Measurements from ENCODE around the gene NOS1AP.

Gene NOS1AP

DNA sequence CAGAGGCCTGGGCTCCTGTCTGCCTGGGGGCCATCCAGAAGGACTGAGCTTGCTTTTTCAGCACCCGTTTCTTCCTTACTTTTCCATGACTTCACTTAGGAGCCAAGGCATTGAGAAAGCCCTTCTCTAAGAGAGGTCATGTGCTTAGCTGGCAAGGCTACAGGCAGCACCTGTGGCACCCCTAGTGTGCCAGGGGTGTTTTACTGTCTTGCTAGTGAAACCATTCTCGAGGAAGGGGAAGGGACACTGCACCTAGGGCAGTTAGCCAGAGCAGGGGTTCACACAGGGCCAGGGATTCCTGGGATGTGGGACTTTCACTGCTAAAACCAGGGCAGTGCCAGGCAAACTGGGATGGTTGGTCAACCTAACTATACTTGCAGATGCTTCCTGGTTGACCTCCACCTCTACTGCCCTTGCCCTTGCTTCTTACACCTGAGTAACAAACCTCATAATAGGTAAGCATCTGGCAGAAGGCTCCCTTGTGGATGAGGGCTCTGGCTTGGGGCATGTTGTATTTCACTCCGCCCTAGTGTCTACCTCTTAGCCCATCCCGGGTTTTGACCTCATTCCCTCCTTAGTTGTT is 69.2 kb downstream of the NOS1AP start:
- DNase-seq (ENCODE audit: low spot score), result no peak

DNA sequence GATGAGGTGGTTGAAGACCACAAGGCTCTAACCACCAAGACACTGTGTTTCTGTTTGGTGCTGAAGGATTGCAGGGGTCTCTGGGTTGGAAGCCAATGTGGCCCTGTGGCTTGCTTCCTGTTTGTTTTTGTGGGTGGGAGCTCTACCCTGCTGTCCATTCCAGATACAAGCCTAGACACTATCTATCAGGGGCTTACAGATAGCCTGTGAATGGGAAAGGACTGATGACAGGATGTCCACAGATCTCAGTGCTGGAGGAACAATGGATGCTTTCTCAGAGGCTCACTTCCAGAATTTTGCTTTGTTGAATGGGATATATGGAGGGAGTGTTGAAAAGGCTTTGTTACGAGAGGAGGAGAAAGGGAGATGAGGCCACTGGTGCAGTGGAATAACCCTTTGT is 69.7 kb downstream of the NOS1AP start:
- DNase-seq (ENCODE audit: low spot score), result no peak

DNA sequence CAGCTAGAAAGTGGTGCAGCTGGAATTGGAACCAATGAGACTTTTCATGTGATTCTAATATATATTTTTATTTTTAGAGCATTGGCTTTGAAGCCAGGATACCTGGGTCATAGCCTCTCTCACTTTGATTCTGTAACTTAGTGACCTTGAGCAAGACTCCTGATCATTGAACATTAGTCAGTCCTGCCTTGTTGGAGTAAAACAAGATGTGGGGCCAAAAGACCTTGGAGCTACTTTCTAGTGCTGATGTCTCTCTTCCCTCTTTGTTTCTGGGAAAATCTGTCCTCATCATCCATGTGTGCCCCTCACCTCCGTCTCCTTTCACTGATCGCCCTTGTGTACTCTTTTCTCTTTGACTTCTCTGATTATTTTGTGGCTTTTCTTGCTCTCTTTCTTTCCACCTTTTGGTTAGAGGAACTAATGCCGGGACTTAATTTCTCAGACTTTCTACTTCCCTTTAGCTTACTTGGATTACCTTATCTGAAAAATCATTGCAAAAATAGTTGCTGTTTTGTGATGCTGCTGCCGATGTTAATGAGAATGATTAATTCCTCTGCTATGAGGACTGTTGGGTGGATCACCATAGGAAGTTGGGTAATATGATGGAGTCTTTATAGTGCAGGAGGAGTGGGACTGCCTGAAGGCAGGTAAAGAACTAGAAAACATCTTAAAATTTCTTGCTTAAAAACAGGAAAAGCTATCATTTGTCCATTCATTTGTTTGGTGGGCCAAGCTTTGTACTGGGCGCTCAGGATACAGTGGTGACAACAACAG is 72.0 kb downstream of the NOS1AP start:
- DNase-seq (ENCODE audit: low spot score), result peak; percentile 70

DNA sequence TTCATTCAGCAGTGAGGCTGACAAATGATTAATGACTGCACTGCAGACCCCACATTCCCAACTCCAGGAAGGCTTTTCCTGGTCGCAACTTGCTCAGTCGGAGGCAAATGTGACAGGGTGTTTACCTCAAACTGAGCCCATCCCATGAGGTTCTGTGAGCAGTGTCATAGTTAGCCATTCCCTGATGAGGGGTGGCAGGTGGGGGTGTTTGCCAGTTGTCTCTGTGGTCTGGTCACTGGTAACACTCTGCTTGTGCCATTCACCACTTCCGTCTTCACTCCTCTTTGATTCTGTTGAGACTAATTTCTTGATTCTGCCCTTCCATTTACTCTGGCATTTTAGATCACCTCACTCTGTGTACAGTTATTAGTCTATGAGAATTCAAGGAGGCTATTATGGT is 73.5 kb downstream of the NOS1AP start:
- DNase-seq (ENCODE audit: low spot score), result no peak

DNA sequence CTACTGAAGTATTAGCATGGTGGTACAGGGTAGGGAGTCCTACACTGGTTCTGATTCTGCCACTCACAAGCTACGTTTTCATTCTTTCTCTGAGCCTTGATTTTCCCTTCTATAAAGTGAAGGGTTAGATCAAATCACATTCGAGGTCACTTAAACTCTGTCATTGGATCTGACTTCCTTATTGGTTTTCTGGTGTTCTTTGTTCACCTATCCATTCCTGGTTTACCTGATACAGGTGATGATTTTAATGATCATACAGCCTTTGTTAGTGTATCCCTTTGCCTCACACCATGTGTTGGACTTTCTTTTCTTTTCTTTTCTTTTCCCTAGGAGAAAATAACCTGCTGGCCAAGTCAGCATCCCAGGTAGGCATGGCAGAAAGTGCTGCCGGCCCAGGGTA is 74.8 kb downstream of the NOS1AP start:
- no peak for DNase-seq (ENCODE audit: low spot score)

DNA sequence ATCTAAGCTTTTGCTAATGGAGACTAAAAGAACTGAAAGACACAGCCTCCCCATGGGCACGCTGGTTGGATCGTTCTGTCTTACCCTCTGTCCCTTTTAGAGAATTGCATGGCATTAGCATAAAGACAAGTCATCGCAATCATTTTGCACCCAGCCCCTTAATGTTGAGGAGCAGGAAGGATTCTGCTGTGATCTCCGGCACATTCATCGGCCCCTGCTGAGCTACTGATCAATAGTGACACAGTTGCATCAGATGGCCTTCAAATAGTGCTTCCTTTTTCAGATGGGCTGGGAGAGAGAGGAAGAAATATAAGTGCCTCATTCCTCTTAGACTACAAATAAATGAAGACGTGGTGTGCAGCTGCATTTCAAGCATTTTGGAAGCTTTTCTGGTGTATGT is 75.4 kb downstream of the NOS1AP start:
- no peak for DNase-seq (ENCODE audit: low spot score)

DNA sequence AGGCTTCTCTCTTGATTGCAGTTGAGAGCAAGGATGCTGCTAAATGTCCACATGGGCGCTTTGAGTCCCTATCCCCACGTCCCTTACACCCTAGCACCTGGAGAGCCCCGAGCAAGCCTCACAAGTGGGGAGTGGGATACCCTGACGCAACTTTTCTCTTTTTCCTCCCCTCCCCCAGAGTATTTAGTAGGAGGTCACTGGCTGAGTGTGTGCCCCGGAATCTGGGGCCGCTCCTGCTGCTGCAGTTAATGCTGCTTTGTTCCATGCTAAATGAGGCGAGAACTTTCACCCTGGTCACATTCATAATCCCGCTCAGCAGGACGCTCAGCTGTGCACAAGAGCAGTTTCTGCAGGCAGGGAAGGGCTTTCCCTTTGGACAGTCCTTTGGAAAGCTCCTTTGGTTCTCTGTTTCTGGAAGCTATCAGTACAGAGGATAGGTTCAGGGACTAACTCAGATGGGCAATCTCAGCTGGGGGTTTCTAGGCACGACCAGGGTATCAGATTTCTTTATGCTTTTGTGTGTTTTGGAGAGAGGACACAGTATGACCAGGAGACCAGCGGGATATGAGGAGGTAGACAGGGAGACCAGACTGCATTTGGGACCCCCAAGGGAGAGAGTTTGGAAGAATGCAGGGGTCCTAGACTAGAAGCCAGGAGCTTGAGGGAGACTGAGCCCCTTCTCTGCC is 75.9 kb downstream of the NOS1AP start:
- DNase-seq (ENCODE audit: low spot score), result peak; percentile 15

DNA sequence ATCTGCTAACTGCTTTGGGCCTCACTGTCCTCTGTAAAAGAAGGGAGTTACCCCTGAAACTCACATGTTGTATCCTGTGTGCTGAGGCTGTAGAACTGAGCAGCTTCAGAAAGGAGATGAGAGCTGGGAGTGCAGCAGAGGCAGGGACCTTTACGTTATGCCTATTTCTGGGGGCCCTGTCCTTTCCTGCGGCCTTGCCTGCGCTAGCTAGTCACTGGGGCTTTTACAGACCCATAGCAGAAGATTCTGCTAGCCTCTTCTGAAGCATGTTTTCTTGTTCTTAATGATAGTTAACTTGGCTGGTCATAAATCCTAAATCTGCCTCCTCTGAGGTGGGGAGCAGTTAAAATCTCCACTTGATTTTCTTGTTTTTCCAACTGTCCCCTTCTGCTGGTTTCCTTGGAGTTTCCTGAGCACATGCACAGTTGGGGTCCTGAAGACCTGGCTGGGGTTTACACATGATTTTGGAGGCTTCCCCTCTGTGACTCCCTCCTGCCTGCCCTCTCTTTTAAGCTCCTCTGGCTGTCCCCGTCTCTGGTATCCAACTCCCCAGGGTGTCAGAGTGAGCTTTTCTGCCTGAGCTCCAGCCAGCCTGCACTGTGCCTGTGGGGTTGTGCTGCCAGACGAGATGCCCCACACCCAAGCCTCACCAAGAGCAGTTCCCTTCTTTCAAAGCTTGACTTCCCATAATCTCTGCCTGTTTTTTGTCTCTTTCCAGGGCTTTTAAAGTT is 76.6 kb downstream of the NOS1AP start:
- DNase-seq (ENCODE audit: low spot score), result no peak

DNA sequence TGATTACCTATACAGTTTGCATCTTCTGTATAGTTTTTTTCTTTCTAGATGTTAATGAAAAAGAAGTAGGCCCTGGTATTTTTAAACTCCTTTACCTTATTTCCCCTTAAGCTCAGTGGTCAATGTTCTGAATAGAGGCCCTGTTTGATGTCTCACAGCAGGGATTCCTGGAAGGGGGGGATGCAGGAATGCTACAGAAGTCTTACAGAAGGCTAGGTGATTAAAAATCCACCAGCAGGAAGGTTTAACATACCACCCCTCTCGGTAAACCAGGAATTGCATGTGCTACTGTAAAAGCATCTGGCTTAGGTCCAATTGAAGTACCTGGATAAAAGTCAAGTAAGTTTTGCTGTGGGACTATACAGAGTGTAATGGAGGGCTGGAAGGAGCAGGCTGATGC is 78.3 kb downstream of the NOS1AP start:
- DNase-seq (ENCODE audit: low spot score), result peak; percentile 18

DNA sequence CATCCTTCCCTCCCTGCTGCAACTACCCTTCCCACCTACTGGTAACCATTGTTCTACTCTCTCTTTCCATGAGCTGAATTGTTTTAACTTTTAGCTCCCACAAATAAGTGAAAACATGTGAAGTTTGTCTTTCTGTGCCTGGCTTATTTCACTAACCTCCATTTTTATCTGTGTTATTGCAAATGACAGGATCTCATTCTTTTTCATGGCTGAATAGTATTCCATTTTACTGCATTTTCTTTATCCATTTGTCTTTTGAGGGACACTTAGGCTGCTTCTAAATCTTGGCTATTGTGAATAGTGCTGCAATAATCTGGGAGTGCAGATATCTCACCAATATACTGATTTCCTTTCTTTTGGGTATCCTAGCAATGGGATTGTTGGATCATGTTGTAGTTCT is 80.6 kb downstream of the NOS1AP start:
- DNase-seq (ENCODE audit: low spot score), result no peak

DNA sequence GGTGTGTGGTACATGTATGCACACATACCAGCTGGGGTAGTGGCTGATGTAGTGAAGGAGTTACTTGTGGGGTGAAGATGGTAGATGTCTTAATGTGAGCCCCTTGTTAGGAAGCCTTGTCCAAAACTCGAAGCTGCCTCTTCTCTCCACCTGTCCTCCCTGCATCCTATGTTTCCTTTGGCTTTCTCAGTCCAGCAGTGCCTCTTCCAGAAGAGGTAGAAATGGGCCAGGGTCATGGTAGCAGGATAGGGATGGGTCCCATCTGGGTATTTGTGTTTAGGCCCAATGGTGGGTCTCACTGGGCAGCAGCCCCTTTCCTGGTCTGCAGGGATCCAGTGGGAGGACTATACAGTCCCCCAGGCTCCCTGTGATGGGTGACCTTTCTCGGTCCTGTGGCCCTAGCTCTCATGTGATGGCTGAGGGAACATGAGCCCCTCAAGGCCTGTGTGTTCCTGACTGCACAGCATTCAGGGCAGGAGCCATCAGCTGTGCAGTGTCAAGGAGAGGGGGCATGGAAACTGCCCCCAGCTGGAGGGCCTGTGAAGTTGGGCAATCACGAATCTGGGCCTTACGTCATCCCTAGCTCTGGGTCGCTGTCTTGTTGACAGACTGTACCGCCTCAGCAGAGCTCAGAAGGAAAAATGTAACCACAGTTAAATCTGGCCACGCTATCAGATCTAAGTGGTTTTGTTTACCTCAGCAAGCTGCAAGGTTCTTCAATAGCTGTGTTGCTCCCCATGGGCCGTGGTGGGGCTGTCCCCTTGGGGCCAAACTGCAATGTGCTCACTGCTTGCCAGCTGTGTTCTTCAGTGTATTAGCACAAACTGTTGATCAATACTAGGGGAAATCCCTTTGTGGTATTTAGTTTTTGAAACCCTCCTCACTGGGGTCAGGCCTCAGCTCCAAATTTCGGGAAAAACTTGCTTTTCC is 82.7 kb downstream of the NOS1AP start:
- peak; percentile 7 for DNase-seq (ENCODE audit: low spot score)

DNA sequence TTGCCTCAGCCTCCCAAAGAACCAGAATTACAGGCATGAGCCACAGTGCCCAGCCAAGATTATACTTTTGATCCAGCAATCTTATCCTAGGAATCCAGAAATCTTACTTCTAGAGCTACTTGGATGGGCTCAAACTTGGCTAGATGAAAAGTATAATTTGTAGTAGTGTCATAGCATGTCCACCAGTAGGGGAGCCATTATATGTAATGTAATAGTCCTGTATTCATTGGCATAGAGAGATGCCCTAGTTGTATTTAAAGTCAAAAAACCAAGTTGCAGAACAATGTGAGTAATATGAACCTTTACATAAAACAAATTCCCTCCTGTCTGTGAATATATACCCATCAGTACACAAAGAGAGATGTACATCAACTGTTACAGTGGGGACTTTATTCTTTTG is 83.9 kb downstream of the NOS1AP start:
- DNase-seq (ENCODE audit: low spot score), result no peak

DNA sequence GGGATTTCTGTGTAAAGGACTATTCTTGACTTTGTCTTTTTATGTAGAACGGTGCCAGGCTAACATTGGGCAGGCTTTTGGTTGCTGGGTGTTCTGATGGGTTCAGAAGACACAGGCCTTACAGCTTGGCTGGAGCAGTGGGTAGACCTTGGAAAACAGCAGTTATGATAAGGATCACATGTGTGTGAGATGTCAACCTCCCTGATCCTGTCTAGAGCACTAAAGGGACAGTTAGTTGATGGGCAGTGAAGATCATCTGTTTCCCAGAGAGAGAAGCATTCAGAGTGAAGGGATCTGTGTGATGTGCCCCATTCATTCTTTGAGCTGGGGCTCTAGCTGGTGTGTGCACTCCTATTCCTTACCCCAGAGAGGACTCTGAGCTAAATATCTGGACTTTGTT is 88.0 kb downstream of the NOS1AP start:
- DNase-seq (ENCODE audit: low spot score), result no peak

DNA sequence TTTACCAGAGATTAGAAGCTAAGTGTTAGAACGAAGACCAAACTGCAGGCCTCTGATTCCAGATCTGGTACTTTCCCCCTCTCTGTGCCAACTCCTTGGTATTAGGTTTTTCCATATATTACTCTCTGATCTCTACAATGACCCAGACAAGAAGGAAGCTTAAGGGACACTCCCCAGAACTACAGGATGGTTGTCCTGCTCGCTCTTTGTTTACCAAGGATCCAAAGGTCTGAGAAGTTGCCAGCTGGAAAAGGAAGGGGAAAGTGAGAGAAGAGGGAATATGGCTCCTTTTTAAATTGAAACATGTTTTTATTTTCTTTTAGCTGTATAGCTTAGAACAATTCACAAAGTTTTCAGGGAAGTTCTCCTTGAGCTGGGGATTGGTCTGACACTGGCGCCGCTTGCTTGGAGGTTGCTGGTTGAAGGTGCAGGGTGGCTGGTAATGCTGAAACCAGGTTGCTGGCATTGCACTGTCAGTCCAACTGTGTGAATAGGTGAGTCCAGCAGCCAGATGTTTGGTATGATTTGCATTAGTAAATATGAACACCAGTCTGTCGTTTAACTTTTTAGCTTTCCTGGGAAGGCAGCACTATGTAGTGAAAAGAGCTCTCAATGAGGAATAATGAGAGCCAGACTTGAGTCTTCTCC is 89.3 kb downstream of the NOS1AP start:
- DNase-seq (ENCODE audit: low spot score), result no peak

DNA sequence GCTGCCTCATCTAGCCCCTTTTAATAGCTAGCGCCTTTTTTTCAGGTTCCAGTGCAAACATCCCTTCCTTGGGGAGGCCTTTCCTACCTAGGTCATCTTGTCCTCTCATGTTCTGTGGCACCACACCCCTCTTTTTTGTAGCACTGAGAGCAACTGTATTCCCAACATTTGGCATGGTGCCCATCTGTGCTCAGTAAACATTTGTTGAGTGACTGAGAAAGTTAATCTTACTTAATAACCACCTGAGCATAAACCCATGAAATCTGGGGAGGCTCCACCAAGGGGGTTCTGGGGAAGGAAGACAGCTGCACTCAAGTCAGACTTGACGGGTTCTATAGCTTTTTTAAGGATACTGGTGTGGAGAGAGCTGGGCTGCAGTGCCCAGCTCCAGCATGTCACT is 90.0 kb downstream of the NOS1AP start:
- peak; percentile 14 for DNase-seq (ENCODE audit: low spot score)

DNA sequence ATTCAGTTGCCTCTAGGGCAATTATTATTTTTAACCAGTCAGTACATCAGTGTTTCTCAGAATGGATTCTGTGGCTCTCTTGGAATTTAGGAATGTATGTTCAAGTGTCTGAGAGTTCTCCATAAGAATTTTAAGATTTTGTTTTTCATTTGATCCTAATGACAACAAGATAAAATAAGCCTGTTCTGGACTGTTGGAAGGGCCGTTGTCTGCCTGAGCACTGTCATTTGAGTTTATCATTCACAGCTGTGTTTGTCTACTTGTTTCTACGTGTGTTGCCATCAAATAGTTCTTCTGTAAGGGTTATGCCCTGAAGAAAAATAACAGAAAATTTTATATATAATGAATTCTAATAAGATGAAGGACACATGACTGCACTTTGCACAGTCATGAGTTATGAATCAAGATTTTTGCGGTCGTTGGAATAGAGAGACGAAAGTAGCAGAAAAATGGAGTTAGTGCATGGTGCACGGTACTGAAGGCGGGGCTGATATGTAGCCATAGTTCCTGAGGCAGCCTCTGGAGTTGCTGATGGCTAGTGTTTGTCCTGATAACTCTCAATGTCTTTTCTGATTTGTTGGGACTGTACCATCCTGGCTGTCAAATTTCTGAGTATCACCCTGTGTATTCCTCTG is 92.5 kb downstream of the NOS1AP start:
- no peak for DNase-seq (ENCODE audit: low spot score)

DNA sequence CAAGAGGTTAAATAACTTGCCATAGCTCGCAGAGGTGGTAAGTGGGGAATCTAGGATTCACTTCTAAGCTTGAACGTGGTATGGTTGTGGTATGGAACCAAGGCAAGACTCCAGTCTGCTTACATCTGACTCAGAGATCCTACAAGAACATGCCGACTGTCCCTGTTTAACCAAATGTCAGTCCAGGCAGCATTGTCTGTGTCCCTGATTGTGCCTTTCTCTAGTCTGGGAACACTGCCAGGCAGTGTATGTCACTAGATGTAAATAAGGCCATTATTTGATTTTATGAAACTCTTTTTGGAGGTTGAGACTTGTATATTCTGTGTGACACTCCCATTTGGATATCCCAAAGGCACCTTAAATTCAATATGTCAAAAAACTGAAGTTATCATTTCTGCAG is 96.0 kb downstream of the NOS1AP start:
- DNase-seq (ENCODE audit: low spot score), result no peak

DNA sequence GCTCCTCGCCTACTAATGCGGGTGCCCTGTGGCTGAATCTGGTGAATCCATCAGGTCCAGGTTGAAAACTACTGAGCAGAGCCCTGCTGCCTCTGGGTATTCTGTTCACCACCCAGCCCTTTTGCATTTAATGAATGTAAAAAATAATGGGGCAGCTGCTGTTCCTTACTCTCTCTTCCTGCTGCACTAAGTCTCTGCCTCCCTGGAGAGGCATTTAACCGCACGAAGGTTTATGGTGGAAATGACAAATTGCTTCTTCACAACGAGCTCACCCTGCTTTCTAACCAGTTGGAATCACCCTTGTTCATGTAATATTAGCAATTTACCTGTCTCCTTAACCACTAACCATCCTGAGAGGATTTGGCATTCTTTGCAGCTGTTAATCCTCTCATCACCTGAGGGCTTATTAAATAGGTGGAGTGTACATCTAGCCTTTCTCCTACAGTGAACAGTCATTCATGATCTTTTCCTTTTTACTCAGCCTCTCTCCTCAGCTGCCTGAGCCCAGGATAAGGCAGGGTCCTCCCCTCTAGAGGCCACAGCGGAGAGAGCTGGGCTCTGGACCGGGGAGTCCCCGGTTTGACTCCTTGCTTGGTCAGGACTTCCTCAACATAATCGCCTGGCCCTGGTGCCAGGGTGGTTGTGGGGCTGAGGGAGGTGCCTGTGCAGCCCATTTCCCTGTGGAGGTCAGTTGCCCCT is 97.6 kb downstream of the NOS1AP start:
- no peak for DNase-seq (ENCODE audit: low spot score)

DNA sequence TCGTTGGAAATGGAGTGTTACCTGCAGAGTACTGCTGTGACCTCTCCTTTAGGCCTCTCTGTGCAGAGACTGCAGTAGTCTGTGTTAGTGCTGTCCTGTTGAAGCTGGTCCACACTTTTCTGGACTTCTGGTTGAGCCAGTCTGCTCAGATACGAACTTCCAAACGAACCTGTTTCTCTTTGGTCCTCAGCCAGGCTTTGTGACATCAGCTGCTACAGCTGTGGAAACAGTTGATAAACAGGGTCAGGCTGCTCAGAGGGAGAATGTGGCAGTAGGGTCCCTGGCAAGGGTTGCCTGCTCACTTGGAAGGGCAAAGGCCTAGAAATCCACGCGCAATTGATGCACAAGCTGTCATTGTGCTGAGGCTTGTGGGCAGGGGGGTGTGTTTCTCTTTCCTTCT is 98.8 kb downstream of the NOS1AP start:
- DNase-seq (ENCODE audit: low spot score), result no peak
